GM12801 (cell line): ENCODE measurements around the gene SPRED2.

Experiments used
- TF ChIP-seq, protein P1 (sequence below): IDR thresholded peaks from one replicate; pipeline ENCODE4 v1.5.1; 2011; ENCODE audit warnings: control low read depth; ENCODE audit not compliant: insufficient read length; ENCODE audit errors: extremely low read depth

The SPRED2 gene

DNA sequence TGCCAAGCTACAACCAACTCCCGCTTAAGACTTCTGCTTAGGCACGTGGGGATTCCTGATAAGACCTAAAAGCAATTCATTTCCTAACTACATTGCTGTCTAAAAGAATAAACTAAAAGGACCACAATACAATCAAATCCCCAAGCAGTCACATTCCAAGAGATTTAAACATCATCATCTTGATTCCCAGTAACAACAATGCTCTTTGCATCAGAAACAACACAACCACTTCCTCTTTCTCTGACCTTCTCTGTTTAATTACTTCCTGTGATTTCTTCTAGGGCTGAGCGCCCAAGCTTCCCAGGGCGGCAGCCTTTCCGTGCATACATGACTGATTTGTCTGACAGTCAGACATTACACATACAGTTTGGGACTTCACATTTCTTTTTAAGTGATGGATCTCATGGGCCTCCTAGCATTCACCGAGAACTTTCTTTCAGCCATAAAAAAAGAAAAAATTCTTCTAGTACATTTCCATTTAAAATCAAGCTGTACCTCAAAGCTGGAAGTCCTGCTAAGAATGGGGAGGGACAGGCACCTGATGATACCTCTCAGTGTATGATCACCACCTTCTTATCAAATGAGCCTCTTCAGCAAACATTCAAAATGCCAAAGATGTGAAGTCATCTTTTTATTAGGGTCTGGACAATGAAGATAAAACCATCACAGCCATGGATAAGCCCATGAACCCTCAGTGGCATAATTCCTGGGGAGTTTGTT is 11.5 kb downstream of the SPRED2 start:
- TF ChIP-seq, protein P1, sequence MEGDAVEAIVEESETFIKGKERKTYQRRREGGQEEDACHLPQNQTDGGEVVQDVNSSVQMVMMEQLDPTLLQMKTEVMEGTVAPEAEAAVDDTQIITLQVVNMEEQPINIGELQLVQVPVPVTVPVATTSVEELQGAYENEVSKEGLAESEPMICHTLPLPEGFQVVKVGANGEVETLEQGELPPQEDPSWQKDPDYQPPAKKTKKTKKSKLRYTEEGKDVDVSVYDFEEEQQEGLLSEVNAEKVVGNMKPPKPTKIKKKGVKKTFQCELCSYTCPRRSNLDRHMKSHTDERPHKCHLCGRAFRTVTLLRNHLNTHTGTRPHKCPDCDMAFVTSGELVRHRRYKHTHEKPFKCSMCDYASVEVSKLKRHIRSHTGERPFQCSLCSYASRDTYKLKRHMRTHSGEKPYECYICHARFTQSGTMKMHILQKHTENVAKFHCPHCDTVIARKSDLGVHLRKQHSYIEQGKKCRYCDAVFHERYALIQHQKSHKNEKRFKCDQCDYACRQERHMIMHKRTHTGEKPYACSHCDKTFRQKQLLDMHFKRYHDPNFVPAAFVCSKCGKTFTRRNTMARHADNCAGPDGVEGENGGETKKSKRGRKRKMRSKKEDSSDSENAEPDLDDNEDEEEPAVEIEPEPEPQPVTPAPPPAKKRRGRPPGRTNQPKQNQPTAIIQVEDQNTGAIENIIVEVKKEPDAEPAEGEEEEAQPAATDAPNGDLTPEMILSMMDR: no peak

GRCh38 chr2:65417509-65418085 is 14.8 kb downstream of the SPRED2 start:
- TF ChIP-seq, protein P1: no peak

- TF ChIP-seq, protein P1: no peak
Observed at GRCh38 chr2:65416945-65417344, 15.5 kb downstream of the SPRED2 start.

- TF ChIP-seq, protein P1: no peak
Observed at GRCh38 chr2:65416321-65416720, 16.1 kb downstream of the SPRED2 start.

GRCh38 chr2:65415091-65415490 is 17.3 kb downstream of the SPRED2 start:
- TF ChIP-seq, protein P1: no peak

GRCh38 chr2:65413610-65414009 is 18.8 kb downstream of the SPRED2 start:
- TF ChIP-seq, protein P1: no peak

DNA sequence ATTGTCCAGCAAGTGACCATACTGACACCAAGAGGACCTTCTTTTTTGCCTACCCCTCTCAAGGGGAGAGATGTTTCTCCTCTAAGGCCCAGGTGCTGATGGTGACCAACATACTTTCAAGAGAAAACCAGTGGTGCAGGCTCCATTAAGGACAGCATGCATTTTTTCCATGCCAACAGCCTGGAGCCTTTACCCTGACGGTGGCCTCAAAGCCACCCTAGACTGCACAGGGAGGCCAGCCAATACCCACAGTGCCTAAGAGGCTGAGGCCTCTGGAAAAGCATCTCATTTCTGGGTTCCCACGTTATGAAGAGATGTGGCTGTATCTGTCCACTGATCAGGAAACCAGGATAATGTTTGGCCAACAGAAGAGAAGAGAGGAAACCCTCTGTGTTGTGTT is 19.3 kb downstream of the SPRED2 start:
- TF ChIP-seq, protein P1: no peak
